Central memory CD8-positive, alpha-beta T cell (primary cell): ENCODE data around the gene P4HA1.
"Not testable (repeated sequence)": the region's sequence is repeated elsewhere in the genome, so short reads cannot be mapped to it uniquely, and the experiment has no call there.

ENCODE experiments used
- ATAC-seq: fragments of 150-1000 bp; cut with Tn5 transposase; replicated peaks from 2 replicates; pipeline ENCODE4 v1.10.0; 2022; ENCODE audit warnings: mild to moderate bottlenecking, moderate FRiP score, moderate number of reproducible peaks; ENCODE audit not compliant: poor library complexity, severe bottlenecking; ENCODE audit errors: extremely low read depth
- DNase-seq, 2 donors: peaks; one replicate each; pipeline ENCODE4 v3.0.0; 2021; ENCODE audit warnings: low spot score in 2 of 2
- H3K27ac Mint-ChIP-seq: one replicate; pipeline ENCODE4 v1.8.0; 2022; ENCODE audit warnings: low read depth, mild to moderate bottlenecking, moderate library complexity, mixed read lengths
- H3K27me3 Mint-ChIP-seq: one replicate; pipeline ENCODE4 v1.8.0; 2022; ENCODE audit warnings: mixed read lengths
- H3K36me3 Mint-ChIP-seq: one replicate; pipeline ENCODE4 v1.8.0; 2022; ENCODE audit warnings: mild to moderate bottlenecking, moderate library complexity, mixed read lengths; ENCODE audit not compliant: insufficient read depth
- H3K4me1 Mint-ChIP-seq: one replicate; pipeline ENCODE4 v1.8.0; 2022; ENCODE audit warnings: mixed read lengths
- H3K4me3 Mint-ChIP-seq: one replicate; pipeline ENCODE4 v1.8.0; 2022; ENCODE audit warnings: mild to moderate bottlenecking, moderate library complexity, mixed read lengths
- H3K9me3 Mint-ChIP-seq: one replicate; pipeline ENCODE4 v1.8.0; 2022; ENCODE audit warnings: mixed read lengths

The P4HA1 gene

GRCh38 chr10:73113551-73113950 is 16.9 kb upstream of the P4HA1 start:
- H3K27ac Mint-ChIP-seq, result no peak overlapping the region
- H3K27me3 Mint-ChIP-seq, result no peaks in the 10 kb centered on the region
- ATAC-seq (no peak), DNase-seq (no peak)
- no peak overlapping the region for H3K4me3 Mint-ChIP-seq
- peaks cover 4% of the 10 kb centered on the region for H3K36me3 Mint-ChIP-seq
- H3K4me1 Mint-ChIP-seq, result peaks cover 10% of the 10 kb centered on the region
- no peaks in the 10 kb centered on the region for H3K9me3 Mint-ChIP-seq

GRCh38 chr10:73112032-73112431 is 15.4 kb upstream of the P4HA1 start:
- not testable (repeated sequence) for H3K27me3 Mint-ChIP-seq, H3K9me3 Mint-ChIP-seq, ATAC-seq, H3K4me1 Mint-ChIP-seq, DNase-seq, H3K36me3 Mint-ChIP-seq, H3K27ac Mint-ChIP-seq, H3K4me3 Mint-ChIP-seq

- DNase-seq, result no peak
- Mint-ChIP-seq H3K4me1 (peaks cover 10% of the 10 kb centered on the region), H3K36me3 (peaks cover 4% of the 10 kb centered on the region), H3K4me3 (peak within 1 kb of the TSS; percentile 84), H3K27ac (peak within 1 kb of the TSS; percentile 61), H3K9me3 (no peaks in the 10 kb centered on the region), H3K27me3 (no peaks in the 10 kb centered on the region)
- ATAC-seq, result peak; percentile 78
Observed at GRCh38 chr10:73110345-73110849, 13.7 kb upstream of the P4HA1 start, which contains the start of gene NUDT13. Gene NUDT13 (plus strand): TSS chr10:73110455. CDS start chr10:73114366, 3,911 bp downstream.

GRCh38 chr10:73109248-73109652 is 12.6 kb upstream of the P4HA1 start:
- H3K36me3 Mint-ChIP-seq, H3K27me3 Mint-ChIP-seq, H3K4me1 Mint-ChIP-seq, H3K4me3 Mint-ChIP-seq, H3K27ac Mint-ChIP-seq, H3K9me3 Mint-ChIP-seq, DNase-seq, ATAC-seq: not testable (repeated sequence)

GRCh38 chr10:73106301-73106700 is 9.6 kb upstream of the P4HA1 start:
- DNase-seq (no peak), ATAC-seq (no peak)
- Mint-ChIP-seq H3K27ac (no peak overlapping the region), H3K9me3 (no peaks in the 10 kb centered on the region), H3K27me3 (no peaks in the 10 kb centered on the region), H3K4me1 (peaks cover 10% of the 10 kb centered on the region), H3K4me3 (no peak overlapping the region), H3K36me3 (peaks cover 5% of the 10 kb centered on the region)

GRCh38 chr10:73099141-73099540 is 2.5 kb upstream of the P4HA1 start:
- DNase-seq, result no peak
- peaks cover 27% of the 10 kb centered on the region for H3K4me1 Mint-ChIP-seq
- H3K4me3 Mint-ChIP-seq, result no peak overlapping the region
- no peak for ATAC-seq
- peaks cover 22% of the 10 kb centered on the region for H3K36me3 Mint-ChIP-seq
- no peaks in the 10 kb centered on the region for H3K9me3 Mint-ChIP-seq
- H3K27me3 Mint-ChIP-seq, result no peaks in the 10 kb centered on the region
- no peak overlapping the region for H3K27ac Mint-ChIP-seq

GRCh38 chr10:73097305-73097670 is 622 bp upstream of the P4HA1 start:
- ATAC-seq (no peak), DNase-seq (no peak)
- H3K27ac Mint-ChIP-seq, result peak overlapping the region; percentile 98
- peaks cover 32% of the 10 kb centered on the region for H3K4me1 Mint-ChIP-seq
- H3K27me3 Mint-ChIP-seq, result no peaks in the 10 kb centered on the region
- peak overlapping the region; percentile 93 for H3K4me3 Mint-ChIP-seq
- H3K9me3 Mint-ChIP-seq, result no peaks in the 10 kb centered on the region
- peaks cover 23% of the 10 kb centered on the region for H3K36me3 Mint-ChIP-seq

GRCh38 chr10:73096041-73096448 is 621 bp downstream of the P4HA1 start:
- H3K4me1 Mint-ChIP-seq, result peaks cover 32% of the 10 kb centered on the region
- H3K9me3 Mint-ChIP-seq, result no peaks in the 10 kb centered on the region
- DNase-seq, result peak; percentile 50 to 63
- H3K36me3 Mint-ChIP-seq, result peaks cover 20% of the 10 kb centered on the region
- peak overlapping the region; percentile 98 for H3K27ac Mint-ChIP-seq
- no peaks in the 10 kb centered on the region for H3K27me3 Mint-ChIP-seq
- peak overlapping the region; percentile 93 for H3K4me3 Mint-ChIP-seq
- ATAC-seq, result peak; percentile 65

- peaks cover 32% of the 10 kb centered on the region for H3K4me1 Mint-ChIP-seq
Observed at GRCh38 chr10:73095481-73096021, 1.1 kb downstream of the P4HA1 start.

GRCh38 chr10:73094986-73095480 is 1.6 kb downstream of the P4HA1 start:
- DNase-seq (no peak), ATAC-seq (no peak)
- H3K4me1 Mint-ChIP-seq, result peaks cover 32% of the 10 kb centered on the region

More at GRCh38 chr10:73095481-73096021, 1.1 kb downstream of the P4HA1 start:
- no peaks in the 10 kb centered on the region for H3K9me3 Mint-ChIP-seq
- peaks cover 20% of the 10 kb centered on the region for H3K36me3 Mint-ChIP-seq
- peak overlapping the region; percentile 93 for H3K4me3 Mint-ChIP-seq
- peak overlapping the region; percentile 98 for H3K27ac Mint-ChIP-seq
- peak in 1 of 2 donors; percentile 18 for DNase-seq
- ATAC-seq, result no peak
- no peaks in the 10 kb centered on the region for H3K27me3 Mint-ChIP-seq

GRCh38 chr10:73093922-73094850 is 2.5 kb downstream of the P4HA1 start:
- Mint-ChIP-seq H3K27ac (no peak overlapping the region), H3K9me3 (no peaks in the 10 kb centered on the region), H3K4me1 (peaks cover 32% of the 10 kb centered on the region), H3K4me3 (peak overlapping the region; percentile 93), H3K27me3 (no peaks in the 10 kb centered on the region), H3K36me3 (peaks cover 19% of the 10 kb centered on the region)
- no peak for DNase-seq
- ATAC-seq, result no peak

More at GRCh38 chr10:73094986-73095480, 1.6 kb downstream of the P4HA1 start:
- peak overlapping the region; percentile 98 for H3K27ac Mint-ChIP-seq
- no peaks in the 10 kb centered on the region for H3K27me3 Mint-ChIP-seq
- H3K9me3 Mint-ChIP-seq, result no peaks in the 10 kb centered on the region
- H3K4me3 Mint-ChIP-seq, result peak overlapping the region; percentile 93
- H3K36me3 Mint-ChIP-seq, result peaks cover 20% of the 10 kb centered on the region

- ATAC-seq (no peak), DNase-seq (no peak)
- H3K4me1 Mint-ChIP-seq, result peaks cover 32% of the 10 kb centered on the region
- H3K27ac Mint-ChIP-seq, result no peak overlapping the region
- no peaks in the 10 kb centered on the region for H3K9me3 Mint-ChIP-seq
- H3K27me3 Mint-ChIP-seq, result no peaks in the 10 kb centered on the region
- H3K4me3 Mint-ChIP-seq, result no peak overlapping the region
- peaks cover 17% of the 10 kb centered on the region for H3K36me3 Mint-ChIP-seq
Observed at GRCh38 chr10:73092830-73093229, 3.8 kb downstream of the P4HA1 start.
